H1 (cell line): ENCODE data around the gene PSMB5. TPM values are rescaled to one million over a fixed set of nuclear protein-coding genes. Genes with fewer than 3 reads are reported as not detected.

Experiments
- CTCF ChIA-PET: fragments of 300-600 bp; sonication (Branson Sonifier 250); formaldehyde crosslinking; loops from one replicate; lab custom pipeline; 2021; ENCODE audit not compliant: partially characterized antibody; lab: Charles Lee
- POLR2A ChIA-PET: fragments of 300-600 bp; sonication (Branson Sonifier 250); formaldehyde crosslinking; loops from one replicate; lab custom pipeline; 2021; ENCODE audit warnings: inconsistent platforms; ENCODE audit not compliant: partially characterized antibody; lab: Charles Lee
- DNase-seq, 2 experiments: peaks; one replicate each; pipeline versions ENCODE4 v3.0.0 to v3.0.0-alpha.2; 2010 to 2022; ENCODE audit warnings: low spot score in 2 of 2, low read depth in 1 of 2, mixed read lengths in 1 of 2
- FAIRE-seq: peaks from 2 replicates; lab custom pipeline; 2011; peaks lifted over from hg19 to GRCh38; lab: Jason Lieb, UNC
- H2AFZ ChIP-seq: 2 replicates; pipeline ENCODE4 v1.8.1; 2012; ENCODE audit warnings: low read length, inconsistent platforms
- H2AK5ac ChIP-seq: 2 replicates; pipeline ENCODE4 v1.6.1; 2013; ENCODE audit warnings: low read depth, low read length
- H2BK120ac ChIP-seq: replicated peaks from 2 replicates; pipeline ENCODE3; 2013; ENCODE audit warnings: low read depth, low read length, inconsistent platforms
- H2BK12ac ChIP-seq: 2 replicates; pipeline ENCODE4 v1.6.1; 2013; ENCODE audit warnings: low read depth, low read length
- H2BK15ac ChIP-seq: 2 replicates; pipeline ENCODE4 v1.6.1; 2013; ENCODE audit warnings: low read length
- H2BK20ac ChIP-seq: 2 replicates; pipeline ENCODE4 v1.6.1; 2013; ENCODE audit warnings: low read length
- H2BK5ac ChIP-seq: 2 replicates; pipeline ENCODE4 v1.6.1; 2013; ENCODE audit warnings: low read depth, low read length
- H3K14ac ChIP-seq: 2 replicates; pipeline ENCODE4 v1.6.1; 2013; ENCODE audit warnings: inconsistent platforms; ENCODE audit not compliant: insufficient read length
- H3K18ac ChIP-seq: 2 replicates; pipeline ENCODE4 v1.6.1; 2013; ENCODE audit warnings: low read length; ENCODE audit errors: extremely low read depth
- H3K23ac ChIP-seq: 2 replicates; pipeline ENCODE4 v1.6.1; 2013; ENCODE audit warnings: inconsistent platforms; ENCODE audit not compliant: insufficient read length
- H3K23me2 ChIP-seq: 2 replicates; pipeline ENCODE4 v1.6.1; 2013; ENCODE audit warnings: low read depth, low read length
- H3K27ac ChIP-seq: 2 replicates; pipeline ENCODE4 v1.6.1; 2011; ENCODE audit warnings: low read depth, low read length, inconsistent platforms
- H3K27me3 ChIP-seq, 4 experiments: replicated peaks in 1 of 4; 1 replicate in 1 of 4; 2 replicates in 3 of 4; pipeline versions ENCODE4 v1.6.1 to v1.8.1; 2011 to 2013; ENCODE audit warnings: low read length in 3 of 4, mild to moderate bottlenecking in 3 of 4, inconsistent platforms in 2 of 4, mixed read lengths in 2 of 4, moderate library complexity in 1 of 4; ENCODE audit not compliant: control insufficient read depth in 3 of 4, insufficient read depth in 3 of 4; ENCODE audit errors: extremely low read depth in 1 of 4
- H3K36me3 ChIP-seq, 4 experiments: 2 replicates each; pipeline versions ENCODE4 v1.6.1 to v1.8.1; 2011 to 2013; ENCODE audit warnings: mild to moderate bottlenecking in 4 of 4, low read length in 3 of 4, moderate library complexity in 2 of 4, control low read depth in 1 of 4, inconsistent platforms in 1 of 4; ENCODE audit not compliant: insufficient read depth in 4 of 4, control insufficient read depth in 2 of 4
- H3K4ac ChIP-seq: replicated peaks from 2 replicates; pipeline ENCODE3; 2013; ENCODE audit warnings: low read length, low read depth, mixed read lengths, inconsistent platforms; ENCODE audit not compliant: insufficient read length
- H3K4me1 ChIP-seq, 4 experiments: replicated peaks in 1 of 4; 1 replicate in 1 of 4; 2 replicates in 3 of 4; pipeline versions ENCODE4 v1.6.1 to v1.8.1; 2011 to 2013; ENCODE audit warnings: low read length in 3 of 4, inconsistent platforms in 2 of 4, mixed read lengths in 1 of 4; ENCODE audit not compliant: insufficient read depth in 4 of 4, control insufficient read depth in 3 of 4
- H3K4me2 ChIP-seq, 2 experiments: 2 replicates each; pipeline versions ENCODE4 v1.6.1 to v1.8.1; 2011 to 2013; ENCODE audit warnings: low read depth in 2 of 2, low read length in 2 of 2, control low read depth in 1 of 2, inconsistent platforms in 1 of 2, mild to moderate bottlenecking in 1 of 2; ENCODE audit not compliant: insufficient read depth in 1 of 2
- H3K4me3 ChIP-seq, 4 experiments: fragments of 200-600, 300-600 bp in 1 of 4; sonication (generic), shearing (Covaris generic), sonication (Bioruptor Twin) in 1 of 4; 2 replicates each; pipeline versions ENCODE4 v1.5.1 to v1.8.1; 2011 to 2016; ENCODE audit warnings: low read length in 4 of 4, low read depth in 3 of 4, control low read depth in 2 of 4, inconsistent platforms in 2 of 4, mild to moderate bottlenecking in 2 of 4, mixed read lengths in 1 of 4, moderate library complexity in 1 of 4; ENCODE audit not compliant: insufficient read depth in 2 of 4; ENCODE audit errors: extremely low read depth in 1 of 4
- H3K56ac ChIP-seq: replicated peaks from 2 replicates; pipeline ENCODE3; 2013; ENCODE audit warnings: low read depth, mild to moderate bottlenecking, mixed read lengths, low read length, inconsistent platforms; ENCODE audit not compliant: insufficient read length
- H3K79me1 ChIP-seq: 2 replicates; pipeline ENCODE4 v1.6.1; 2013; ENCODE audit warnings: low read depth, low read length, control low read depth
- H3K79me2 ChIP-seq, 2 experiments: 2 replicates each; pipeline versions ENCODE4 v1.6.1 to v1.8.1; 2012 to 2013; ENCODE audit warnings: low read length in 2 of 2, mild to moderate bottlenecking in 2 of 2, inconsistent platforms in 1 of 2; ENCODE audit not compliant: insufficient read depth in 2 of 2, control insufficient read depth in 1 of 2
- H3K9ac ChIP-seq, 4 experiments: replicated peaks in 1 of 4; 1 replicate in 1 of 4; 2 replicates in 3 of 4; pipeline versions ENCODE4 v1.6.1 to v1.8.1; 2011 to 2013; ENCODE audit warnings: low read depth in 3 of 4, low read length in 3 of 4, control low read depth in 2 of 4, mild to moderate bottlenecking in 2 of 4, moderate library complexity in 2 of 4, inconsistent platforms in 1 of 4; ENCODE audit errors: extremely low read depth in 1 of 4
- H3K9me3 ChIP-seq, 2 experiments: 2 replicates each; pipeline versions ENCODE4 v1.6.1 to v1.8.1; 2012 to 2013; ENCODE audit warnings: mild to moderate bottlenecking in 2 of 2, moderate library complexity in 2 of 2, control low read depth in 1 of 2, inconsistent platforms in 1 of 2, low read depth in 1 of 2, low read length in 1 of 2, mixed read lengths in 1 of 2; ENCODE audit not compliant: insufficient read depth in 2 of 2
- H4K20me1 ChIP-seq, 2 experiments: replicated peaks in 1 of 2; 2 replicates each; pipeline versions ENCODE3 to v1.8.1; 2011 to 2013; ENCODE audit warnings: inconsistent platforms in 2 of 2, low read length in 2 of 2, mild to moderate bottlenecking in 1 of 2; ENCODE audit not compliant: insufficient read depth in 2 of 2, control insufficient read depth in 1 of 2
- H4K5ac ChIP-seq: 2 replicates; pipeline ENCODE4 v1.6.1; 2013; ENCODE audit warnings: low read length, low read depth, mixed read lengths, inconsistent platforms; ENCODE audit not compliant: insufficient read length
- H4K8ac ChIP-seq: 2 replicates; pipeline ENCODE4 v1.8.0; 2013; ENCODE audit warnings: mild to moderate bottlenecking, moderate library complexity, low read length, inconsistent platforms; ENCODE audit not compliant: insufficient read depth; ENCODE audit errors: extremely low read depth
- H4K91ac ChIP-seq: replicated peaks from 2 replicates; pipeline ENCODE3; 2013; ENCODE audit warnings: low read length, mixed read lengths, inconsistent platforms; ENCODE audit not compliant: insufficient read length
- CREB1 ChIP-seq: IDR thresholded peaks from 2 replicates; pipeline ENCODE4 v1.6.1; 2012; ENCODE audit warnings: inconsistent platforms
- NRF1 ChIP-seq: IDR thresholded peaks from 2 replicates; pipeline ENCODE4 v1.6.1; 2011; ENCODE audit warnings: mild to moderate bottlenecking, low read depth, low read length, improper control_type of control experiment
- RFX5 ChIP-seq: IDR thresholded peaks from 2 replicates; pipeline ENCODE4 v1.6.1; 2011; ENCODE audit warnings: low read depth, low read length, improper control_type of control experiment, borderline replicate concordance
- RNF2 ChIP-seq: fragments of 200-900, 300-1000 bp; sonication (generic); IDR thresholded peaks from 2 replicates; pipeline ENCODE4 v1.7.1; 2016; ENCODE audit warnings: borderline replicate concordance, low read depth, mild to moderate bottlenecking, antibody characterized with exemption, low read length; ENCODE audit not compliant: poor library complexity, severe bottlenecking; ENCODE audit errors: missing control alignments
- SRF ChIP-seq: IDR thresholded peaks from 2 replicates; pipeline ENCODE4 v1.6.1; 2011; ENCODE audit warnings: mild to moderate bottlenecking, low read depth, low read length, moderate library complexity
- WGBS, 2 experiments: shearing (Covaris generic) in 1 of 2; methylation state at CpG; one replicate each; pipeline versions ENCODE4 v1.1.6 to v1.1.7; 2013 to 2015; ENCODE audit warnings: low lambda C conversion rate in 2 of 2, mixed read lengths in 2 of 2, inconsistent platforms in 1 of 2, low coverage in 1 of 2, missing lambda C conversion rate in 1 of 2; ENCODE audit not compliant: insufficient replicate concordance in 2 of 2, insufficient coverage in 1 of 2, insufficient read length in 1 of 2; ENCODE audit errors: extremely low coverage in 1 of 2, missing lambda C conversion rate in 1 of 2; 5-methylcytosine and 5-hydroxymethylcytosine counted together
- polyA plus RNA-seq, 7 experiments: library from polyadenylated mRNA; depleted of rRNA in 3 of 7; stranded (reverse) in 5 of 7; unstranded in 2 of 7; fragments of >200 nt in 5 of 7; fragments of 200-250 nt in 2 of 7; gene quantifications; 1 replicate in 5 of 7; 2 replicates in 1 of 7; 4 replicates in 1 of 7; pipeline versions ENCODE4 v1.2.1 to v1.2.3, GENCODE V29; 2011 to 2013; ENCODE audit warnings: missing spikeins in 2 of 7, mixed read lengths in 2 of 7
- total RNA-seq: library from RNA; stranded (reverse); fragmentation: NEBNext Ultra II Directional; extraction: Animal tissue kit (Norgen Biotek cat#: 25700); gene quantifications from 2 replicates; pipeline ENCODE4 v1.2.1, GENCODE V29; 2021

The PSMB5 gene
- total and polyA plus RNA-seq, 2 of the 8 experiments (the other 6 are each of a cell fraction or from before 2014, with no cell fraction given), result 254 to 510 TPM

- no peak overlapping the region for H3K4ac ChIP-seq
- no peak overlapping the region for H2BK20ac ChIP-seq
- no peak overlapping the region for H2AK5ac ChIP-seq
- no peaks in the 10 kb centered on the region for H3K36me3 ChIP-seq
- H3K23ac ChIP-seq, result no peak overlapping the region
- H3K18ac ChIP-seq, result no peak overlapping the region
- no peaks in the 10 kb centered on the region for H3K27me3 ChIP-seq
- DNase-seq (no peak), FAIRE-seq (no peak)
- no peaks in the 10 kb centered on the region; the same call in 1 of the 2 replicates for H3K23me2 ChIP-seq
- H3K14ac ChIP-seq, result no peak overlapping the region
- H3K9ac ChIP-seq, result no peak overlapping the region
- no peak overlapping the region for H2BK5ac ChIP-seq
- no peak overlapping the region for H3K4me2 ChIP-seq
- H2AFZ ChIP-seq, result no peak overlapping the region
- TF ChIP-seq NRF1 (no peak), CREB1 (no peak), RNF2 (no peak), RFX5 (no peak), SRF (no peak)
- H2BK120ac ChIP-seq, result no peak overlapping the region
- 91% methylated on average over 16 of the region's 16 CpGs; no CpG with 5 or more reads in 1 of the 2 experiments for WGBS, 2 experiments
- H2BK12ac ChIP-seq, result no peak overlapping the region
- CTCF ChIA-PET, result interaction anchor here (0.8 to 23.0 kb wide), 7 partner anchors 9 to 79 kb away, joined by 3 to 785 read pairs (median 4); partner anchors contain the start of genes CDH24 and PSMB11
- no peak overlapping the region for H2BK15ac ChIP-seq
- no peaks in the 10 kb centered on the region for H4K20me1 ChIP-seq
- H3K79me2 ChIP-seq, result no peaks in the 10 kb centered on the region
- no peak overlapping the region for H4K8ac ChIP-seq
- H3K9me3 ChIP-seq, result no peaks in the 10 kb centered on the region
- no peak overlapping the region for H3K56ac ChIP-seq
- no peak overlapping the region for H3K4me3 ChIP-seq
- H3K79me1 ChIP-seq, result no peaks in the 10 kb centered on the region; the same call in 1 of the 2 replicates
- no peak overlapping the region for H3K27ac ChIP-seq
- no peak overlapping the region for H4K91ac ChIP-seq
- POLR2A ChIA-PET, result interaction anchor here (0.7 to 12.2 kb wide), 5 partner anchors 9 to 1123 kb away, joined by 3 to 133 read pairs (median 3); partner anchors contain the start of genes AJUBA and RBM23
- H3K4me1 ChIP-seq, result peaks cover 0 to 5% (median 2%) of the 10 kb centered on the region in 4 experiments; a peak in 2 of 7 replicates
- H4K5ac ChIP-seq, result no peak overlapping the region
Observed at GRCh38 chr14:22998329-22999012, 36.2 kb downstream of the PSMB5 start.
